Activated effector memory CD4-positive, alpha-beta T cell treated with anti-CD3 and anti-CD28 coated beads, Interleukin-2, amount 50 U/mL, for 16 hours (primary cell): ENCODE results near the gene BRI3.

Experiments
- DNase-seq: peaks from one replicate; pipeline ENCODE4 v3.0.0-alpha.2; 2020

BRI3 gene

GRCh38 chr7:98254516-98254915 lies 27.0 kb upstream of the BRI3 start:
- DNase-seq: no peak

- DNase-seq: no peak
These were observed 26.4 kb upstream of the BRI3 start for GRCh38 chr7:98254951-98255610.

- DNase-seq: no peak
These were observed 25.1 kb upstream of the BRI3 start for GRCh38 chr7:98256431-98256830.

GRCh38 chr7:98257701-98258100 lies 23.8 kb upstream of the BRI3 start:
- no peak for DNase-seq

- no peak for DNase-seq
These were observed 15.6 kb upstream of the BRI3 start for GRCh38 chr7:98265841-98266271.

GRCh38 chr7:98266840-98267239 lies 14.6 kb upstream of the BRI3 start:
- DNase-seq: no peak

- no peak for DNase-seq
These were observed 14.2 kb upstream of the BRI3 start for GRCh38 chr7:98267303-98267702.

GRCh38 chr7:98276241-98276761 lies 5.2 kb upstream of the BRI3 start:
- DNase-seq: no peak

- no peak for DNase-seq
These were observed 3.1 kb upstream of the BRI3 start for GRCh38 chr7:98278408-98278807.

- no peak for DNase-seq
These were observed 2.5 kb upstream of the BRI3 start for GRCh38 chr7:98278936-98279335.

- no peak for DNase-seq
These were observed 1.2 kb upstream of the BRI3 start for GRCh38 chr7:98280296-98280695.

GRCh38 chr7:98281757-98282606 lies 496 bp downstream of the BRI3 start:
- DNase-seq: no peak

- DNase-seq: no peak
These were observed 1.2 kb downstream of the BRI3 start for GRCh38 chr7:98282703-98283102.

GRCh38 chr7:98283127-98283886 lies 1.8 kb downstream of the BRI3 start:
- no peak for DNase-seq

GRCh38 chr7:98283887-98284222 lies 2.4 kb downstream of the BRI3 start:
- DNase-seq: no peak

GRCh38 chr7:98284335-98285036 lies 3.0 kb downstream of the BRI3 start:
- no peak for DNase-seq

- no peak for DNase-seq
These were observed 3.9 kb downstream of the BRI3 start for GRCh38 chr7:98285157-98286092.

GRCh38 chr7:98286093-98286539 lies 4.6 kb downstream of the BRI3 start:
- DNase-seq: no peak

GRCh38 chr7:98286701-98287485 lies 5.4 kb downstream of the BRI3 start:
- no peak for DNase-seq

GRCh38 chr7:98287486-98287959 lies 6.0 kb downstream of the BRI3 start:
- DNase-seq: no peak
